Measurements from ENCODE around the gene FCHO2.

The FCHO2 gene

GRCh38 chr5:73028991-73029595 lies 73.3 kb downstream of the FCHO2 start:
- DNase-seq (ENCODE audit: low read depth), result no peak

GRCh38 chr5:73030531-73030930 lies 74.7 kb downstream of the FCHO2 start:
- DNase-seq (ENCODE audit: low read depth), result no peak

- DNase-seq (ENCODE audit: low read depth), result peak; percentile 12
These were observed 75.2 kb downstream of the FCHO2 start for GRCh38 chr5:73030995-73031394.

- DNase-seq (ENCODE audit: low read depth), result peak; percentile 56
These were observed 76.0 kb downstream of the FCHO2 start for GRCh38 chr5:73031839-73032238.

GRCh38 chr5:73032635-73033034 lies 76.8 kb downstream of the FCHO2 start:
- no peak for DNase-seq (ENCODE audit: low read depth)

- DNase-seq (ENCODE audit: low read depth), result no peak
These were observed 81.7 kb downstream of the FCHO2 start for GRCh38 chr5:73037545-73037944.

- DNase-seq (ENCODE audit: low read depth), result no peak
These were observed 83.2 kb downstream of the FCHO2 start for GRCh38 chr5:73039082-73039481.

- DNase-seq (ENCODE audit: low read depth), result no peak
These were observed 87.2 kb downstream of the FCHO2 start for GRCh38 chr5:73042993-73043392.

- no peak for DNase-seq (ENCODE audit: low read depth)
These were observed 88.7 kb downstream of the FCHO2 start for GRCh38 chr5:73044546-73044945.

GRCh38 chr5:73045623-73046022 lies 89.8 kb downstream of the FCHO2 start:
- no peak for DNase-seq (ENCODE audit: low read depth)

GRCh38 chr5:73061593-73061992 lies 105.8 kb downstream of the FCHO2 start:
- DNase-seq (ENCODE audit: low read depth), result no peak

GRCh38 chr5:73066466-73066865 lies 110.6 kb downstream of the FCHO2 start:
- DNase-seq (ENCODE audit: low read depth), result peak; percentile 1

- no peak for DNase-seq (ENCODE audit: low read depth)
These were observed 111.4 kb downstream of the FCHO2 start for GRCh38 chr5:73067213-73067612.

- no peak for DNase-seq (ENCODE audit: low read depth)
These were observed 125.3 kb downstream of the FCHO2 start for GRCh38 chr5:73081093-73081492.

- DNase-seq (ENCODE audit: low read depth), result no peak
These were observed 132.2 kb downstream of the FCHO2 start for GRCh38 chr5:73088026-73088425.

GRCh38 chr5:73093943-73094342 lies 138.1 kb downstream of the FCHO2 start:
- peak; percentile 6 for DNase-seq (ENCODE audit: low read depth)

GRCh38 chr5:73094415-73094814 lies 138.6 kb downstream of the FCHO2 start:
- DNase-seq (ENCODE audit: low read depth), result no peak

GRCh38 chr5:73095564-73096238 lies 139.9 kb downstream of the FCHO2 start:
- DNase-seq (ENCODE audit: low read depth), result no peak

- DNase-seq (ENCODE audit: low read depth), result no peak
These were observed 140.4 kb downstream of the FCHO2 start for GRCh38 chr5:73096239-73096575.

- no peak for DNase-seq (ENCODE audit: low read depth)
These were observed 141.9 kb downstream of the FCHO2 start for GRCh38 chr5:73097740-73098139.

GRCh38 chr5:73100109-73100508 lies 144.3 kb downstream of the FCHO2 start:
- DNase-seq (ENCODE audit: low read depth), result no peak

GRCh38 chr5:73103870-73104299 lies 148.0 kb downstream of the FCHO2 start:
- DNase-seq (ENCODE audit: low read depth), result no peak

- no peak for DNase-seq (ENCODE audit: low read depth)
These were observed 148.5 kb downstream of the FCHO2 start for GRCh38 chr5:73104326-73104725.

GRCh38 chr5:73106335-73106734 lies 150.5 kb downstream of the FCHO2 start:
- DNase-seq (ENCODE audit: low read depth), result no peak
